A172 (cell line): ENCODE results near the gene COQ9. TPM values are rescaled to one million over a fixed set of nuclear protein-coding genes. Genes with fewer than 3 reads are reported as not detected.
"Not testable (repeated sequence)": the region's sequence is repeated elsewhere in the genome, so short reads cannot be mapped to it uniquely, and the experiment has no call there.

Experiments
- DNase-seq: peaks from one replicate; pipeline ENCODE4 v3.0.0-alpha.2; 2015; ENCODE audit warnings: low spot score
- total RNA-seq: library from RNA; depleted of rRNA; stranded (reverse); fragments of >200 nt; shearing (Covaris generic); gene quantifications from 2 replicates; pipeline ENCODE4 v1.2.3, GENCODE V29; 2014

The COQ9 gene
- total RNA-seq, 1 experiment from 2014 or later = 78.9 TPM

DNA sequence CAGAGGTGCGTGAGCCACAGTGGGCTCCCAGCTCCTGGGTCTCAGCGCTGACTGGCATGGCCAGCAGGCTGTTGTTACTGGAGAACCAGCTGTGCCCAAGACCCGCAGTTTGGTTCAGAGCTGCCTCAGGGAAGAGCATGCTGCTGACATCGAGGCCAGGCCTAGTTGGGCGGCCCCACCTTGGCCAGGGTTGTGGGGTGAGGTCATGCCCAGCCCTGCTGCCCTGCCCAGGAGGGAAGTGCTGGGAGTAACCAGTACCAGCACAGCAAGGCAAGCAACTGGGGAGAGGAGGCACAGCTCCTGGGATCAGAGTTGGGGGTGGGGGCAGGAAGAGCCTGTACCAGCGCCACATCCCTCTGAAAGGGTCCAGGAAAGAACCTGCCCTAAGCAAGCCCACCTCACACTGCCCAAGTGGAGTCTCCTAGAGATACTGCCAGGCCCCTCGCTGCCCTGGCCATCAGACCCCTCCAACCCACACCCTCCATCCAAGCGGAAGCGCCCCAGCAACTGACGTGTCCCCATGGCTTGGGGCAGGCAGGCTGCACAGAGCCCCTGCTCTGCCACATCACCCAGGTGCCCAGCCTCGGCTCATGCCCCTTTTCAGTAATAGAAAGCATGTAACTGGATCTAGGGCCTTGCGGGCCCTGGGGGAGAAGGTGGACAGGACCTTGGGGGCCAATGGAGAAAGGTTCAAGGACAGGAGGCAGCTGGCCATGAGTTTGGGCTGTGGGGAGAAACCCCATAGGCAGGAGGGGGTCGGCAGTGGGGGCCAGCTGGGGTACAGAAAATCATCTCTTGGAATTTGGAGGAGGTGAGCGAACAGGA lies 38.0 kb downstream of the COQ9 start:
- DNase-seq = no peak

DNA sequence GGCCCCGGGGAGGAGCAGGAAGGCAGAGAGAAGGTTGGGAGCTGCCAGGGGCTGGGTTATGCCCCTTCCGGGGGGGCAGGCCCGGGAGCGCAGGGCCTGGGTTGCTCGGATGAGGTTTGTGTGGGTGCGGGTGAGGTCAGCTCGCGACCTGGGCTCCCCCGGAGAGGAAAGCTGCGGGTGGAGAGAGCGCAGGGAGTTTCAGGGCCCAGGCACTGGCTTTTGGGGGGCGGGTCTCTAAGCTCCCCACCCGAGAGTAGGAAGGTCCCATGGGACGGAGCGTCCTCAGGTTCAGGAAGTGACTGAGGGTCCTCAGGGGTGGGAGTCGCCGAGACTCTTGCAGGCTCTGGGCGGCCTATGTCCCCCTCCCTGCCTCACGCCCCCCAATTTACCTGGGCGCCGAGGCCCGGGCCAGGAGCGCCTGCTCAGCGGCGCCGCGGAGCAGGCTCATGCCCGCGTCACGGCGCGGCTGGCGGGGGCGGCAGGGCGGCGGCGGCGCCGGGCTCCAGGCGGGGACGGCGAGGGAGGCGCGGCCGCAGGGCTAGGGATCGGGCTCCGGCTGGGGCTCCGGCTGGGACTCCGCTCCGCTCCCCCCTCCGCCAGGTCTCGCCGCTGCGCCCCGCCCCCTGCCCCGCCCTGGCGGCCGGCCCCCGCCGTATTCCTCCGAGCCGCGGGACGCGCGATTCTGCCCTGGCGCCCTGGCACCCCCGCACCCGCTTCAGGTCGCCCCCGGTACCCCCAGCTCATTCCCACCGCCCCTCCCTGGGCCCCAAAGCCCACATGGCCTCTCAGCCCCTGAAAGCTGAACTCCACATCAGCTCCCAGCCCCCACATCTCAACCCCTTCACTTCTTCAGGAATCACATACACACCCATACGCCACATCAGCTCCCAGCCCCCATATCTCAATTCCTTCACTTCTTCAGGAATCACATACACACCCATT lies 38.9 kb downstream of the COQ9 start, which contains the start of gene DOK4:
Gene DOK4 (minus strand): TSS at position 578 of the 942 bp plus-strand sequence. CDS start 6,986 bp downstream, outside the sequence.
- peak; percentile 41 for DNase-seq

- DNase-seq = no peak
Measured at GRCh38 chr16:57486858-57487834, 39.9 kb downstream of the COQ9 start.

DNA sequence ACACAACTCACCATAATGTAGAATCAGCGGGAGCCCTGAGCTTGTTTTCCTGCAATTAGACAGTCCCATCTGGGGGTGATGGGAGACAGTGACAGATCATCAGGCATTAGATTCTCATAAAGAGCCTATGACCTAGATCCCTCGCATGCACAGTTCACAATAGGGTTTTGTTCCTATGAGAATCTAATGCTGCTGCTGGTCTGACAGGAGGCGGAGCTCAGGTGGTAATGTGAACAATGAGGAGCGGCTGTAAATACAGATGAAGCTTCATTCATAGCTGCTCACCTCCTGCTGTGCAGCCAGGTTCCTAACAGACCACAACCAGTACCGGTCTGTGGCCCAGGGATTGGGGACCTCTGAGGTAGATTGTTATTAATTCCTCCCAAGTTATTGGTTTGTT lies 42.0 kb downstream of the COQ9 start:
- DNase-seq = no peak

DNA sequence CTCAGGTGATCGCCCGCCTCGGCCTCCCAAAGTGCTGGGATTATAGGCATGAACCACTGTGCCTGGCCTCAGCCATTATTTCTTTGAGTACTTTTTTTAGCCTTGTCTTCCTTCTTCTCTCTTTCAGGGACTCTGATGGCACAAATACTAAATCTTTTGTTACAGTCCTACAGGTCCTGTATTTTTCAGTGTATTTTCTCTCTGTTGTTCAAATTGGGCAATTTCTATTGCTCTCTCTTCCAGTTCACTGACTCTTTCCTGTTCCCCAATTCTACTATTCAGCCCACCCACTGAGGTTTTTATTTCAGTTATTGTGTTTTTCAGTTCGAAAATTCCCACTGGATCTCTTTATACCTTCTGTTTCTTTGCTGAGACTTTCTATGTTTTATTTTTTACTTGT lies 46.5 kb downstream of the COQ9 start:
- no peak for DNase-seq

GRCh38 chr16:57497121-57497520 lies 49.8 kb downstream of the COQ9 start:
- DNase-seq = no peak

GRCh38 chr16:57498031-57498430 lies 50.8 kb downstream of the COQ9 start:
- no peak for DNase-seq

DNA sequence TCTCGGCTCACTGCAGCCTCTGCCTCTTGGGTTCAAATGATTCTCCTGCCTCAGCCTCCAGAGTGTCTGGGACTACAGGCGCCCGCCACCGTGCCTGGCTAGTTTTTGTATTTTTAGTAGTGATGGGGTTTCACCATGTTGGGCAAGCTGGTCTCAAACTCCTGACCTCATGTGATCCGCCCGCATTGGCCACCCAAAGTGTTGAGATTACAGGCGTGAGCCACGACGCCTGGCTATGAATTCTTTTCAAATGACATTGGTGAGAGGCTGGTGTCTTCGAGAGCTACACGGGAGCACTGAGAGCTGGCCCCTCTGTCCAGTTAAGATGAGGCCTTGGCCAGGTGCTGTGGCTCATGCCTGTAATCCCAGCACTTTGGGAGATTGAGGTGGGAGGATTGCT lies 52.7 kb downstream of the COQ9 start:
- not testable (repeated sequence) for DNase-seq

DNA sequence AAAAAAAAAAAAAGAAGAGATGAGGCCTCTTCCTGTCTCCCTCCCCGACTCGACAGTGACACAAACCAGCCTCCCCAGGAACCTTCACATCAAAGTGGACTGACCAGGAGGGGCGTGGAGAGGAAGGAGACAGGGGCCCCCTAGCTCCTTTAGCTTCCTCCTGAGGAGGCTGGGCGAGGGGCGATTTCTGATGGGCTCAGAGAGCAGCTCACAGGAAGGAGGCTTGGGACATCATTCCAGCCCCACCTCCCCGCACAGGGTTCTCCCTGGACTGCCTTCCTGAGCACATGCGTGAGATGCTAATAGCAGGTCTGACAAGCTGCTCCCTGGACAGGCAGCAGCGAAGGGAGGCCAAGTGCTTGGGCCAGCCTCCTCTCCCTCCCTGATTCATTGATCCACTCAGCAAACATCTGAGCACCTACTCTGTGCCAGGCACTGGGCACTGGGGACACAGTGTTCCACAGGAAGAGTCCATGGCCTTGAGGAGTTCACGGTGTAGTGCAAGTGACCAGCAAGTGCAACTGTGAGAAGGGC lies 53.4 kb downstream of the COQ9 start:
- DNase-seq = no peak

DNA sequence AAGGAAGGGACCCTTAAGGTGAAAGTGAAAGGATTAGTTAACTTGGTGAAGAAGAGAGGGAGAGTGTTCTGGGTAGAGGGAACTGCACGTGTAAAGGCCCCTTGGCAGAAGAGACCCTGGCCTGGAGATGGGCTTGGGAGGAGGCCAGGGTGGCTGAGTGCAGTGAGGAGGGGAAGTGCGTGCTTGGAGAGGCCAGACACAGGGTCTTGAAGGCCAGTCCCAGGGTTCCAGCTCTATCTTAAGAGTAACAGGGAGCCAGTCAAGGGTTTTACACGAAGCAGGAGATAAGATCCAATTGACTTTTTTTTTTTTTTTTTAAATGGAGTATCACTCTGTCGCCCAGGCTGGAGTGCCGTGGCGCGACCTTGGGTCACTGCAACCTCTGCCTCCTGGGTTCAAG lies 54.2 kb downstream of the COQ9 start:
- no peak for DNase-seq

DNA sequence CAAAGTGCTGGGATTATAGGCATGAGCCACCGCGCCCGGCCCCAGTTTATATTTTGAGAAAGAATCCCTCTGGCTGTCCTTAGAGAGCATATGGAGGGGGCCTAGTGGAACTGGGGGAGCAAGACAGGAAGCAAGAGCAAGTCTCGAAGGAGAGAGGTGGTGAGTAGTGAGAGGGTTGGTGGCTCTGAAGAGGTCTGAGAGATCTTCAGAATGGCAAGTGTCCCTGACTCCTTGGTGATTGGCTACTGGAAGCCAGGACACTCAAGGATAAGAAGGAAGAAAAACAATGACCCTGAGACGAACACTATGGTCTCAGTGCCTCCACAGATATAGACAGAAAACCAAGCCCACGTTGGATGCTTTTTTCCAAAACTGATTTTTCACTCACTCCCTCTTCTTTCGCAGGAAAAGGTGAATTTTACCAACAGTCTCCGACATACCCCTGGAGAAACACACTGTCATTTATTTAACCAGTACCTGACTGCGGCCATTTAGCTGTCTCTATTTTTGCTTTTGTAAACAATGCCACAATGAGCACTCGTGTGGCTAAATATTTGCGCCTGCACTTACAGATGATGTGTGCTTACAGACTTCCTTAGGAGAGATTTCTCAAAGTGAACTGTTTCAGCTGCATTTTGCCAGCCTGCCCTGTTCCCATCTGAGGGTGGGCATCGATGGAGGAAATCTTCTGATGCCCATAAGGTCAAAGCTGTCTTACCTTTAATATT lies 54.9 kb downstream of the COQ9 start:
- DNase-seq = no peak

DNA sequence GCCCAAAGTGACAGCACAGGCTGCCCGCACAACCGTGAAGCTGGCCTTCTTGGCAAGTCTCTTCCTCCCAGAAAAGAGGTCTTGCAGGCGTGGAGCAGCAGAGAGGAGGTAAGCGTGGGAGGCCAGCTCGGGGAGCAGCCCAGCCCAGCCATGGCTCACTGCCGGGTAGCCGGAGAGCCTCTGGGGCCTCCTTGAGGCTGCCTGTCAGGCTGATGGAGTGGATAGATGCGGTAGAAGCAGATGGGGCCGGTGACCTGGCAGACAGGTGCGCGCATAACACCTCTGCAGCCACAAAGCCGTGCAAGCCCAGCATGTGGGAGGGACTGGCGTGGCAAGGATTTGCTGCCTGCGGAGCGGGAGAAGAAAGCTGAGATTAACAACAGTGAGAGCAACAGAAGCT lies 56.1 kb downstream of the COQ9 start:
- DNase-seq = no peak

- DNase-seq = no peak
Measured at GRCh38 chr16:57504001-57504400, 56.7 kb downstream of the COQ9 start.

DNA sequence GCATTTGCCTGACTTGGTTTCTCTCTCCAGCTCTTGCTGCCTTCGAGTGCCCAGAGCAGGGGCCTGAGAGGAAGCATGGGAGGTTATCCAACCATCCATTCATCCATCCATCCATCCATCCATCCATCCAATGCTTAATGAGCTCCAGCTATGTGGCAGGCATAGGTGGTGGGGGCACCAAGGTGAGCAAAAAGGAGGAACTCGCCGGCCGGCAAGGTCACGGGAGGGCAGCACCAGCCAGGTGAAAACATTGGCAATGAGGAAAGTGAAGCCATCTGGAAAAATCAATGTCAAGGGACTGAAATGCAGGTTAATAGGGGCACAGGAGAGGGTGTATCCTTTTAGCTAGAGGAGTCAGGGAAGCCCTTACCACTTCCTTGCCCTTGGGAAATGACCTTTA lies 57.2 kb downstream of the COQ9 start:
- no peak for DNase-seq

- no peak for DNase-seq
Measured at GRCh38 chr16:57505169-57505568, 57.9 kb downstream of the COQ9 start.

- no peak for DNase-seq
Measured at GRCh38 chr16:57507136-57508034, 60.1 kb downstream of the COQ9 start.

GRCh38 chr16:57508035-57508425 lies 60.8 kb downstream of the COQ9 start:
- DNase-seq = no peak

DNA sequence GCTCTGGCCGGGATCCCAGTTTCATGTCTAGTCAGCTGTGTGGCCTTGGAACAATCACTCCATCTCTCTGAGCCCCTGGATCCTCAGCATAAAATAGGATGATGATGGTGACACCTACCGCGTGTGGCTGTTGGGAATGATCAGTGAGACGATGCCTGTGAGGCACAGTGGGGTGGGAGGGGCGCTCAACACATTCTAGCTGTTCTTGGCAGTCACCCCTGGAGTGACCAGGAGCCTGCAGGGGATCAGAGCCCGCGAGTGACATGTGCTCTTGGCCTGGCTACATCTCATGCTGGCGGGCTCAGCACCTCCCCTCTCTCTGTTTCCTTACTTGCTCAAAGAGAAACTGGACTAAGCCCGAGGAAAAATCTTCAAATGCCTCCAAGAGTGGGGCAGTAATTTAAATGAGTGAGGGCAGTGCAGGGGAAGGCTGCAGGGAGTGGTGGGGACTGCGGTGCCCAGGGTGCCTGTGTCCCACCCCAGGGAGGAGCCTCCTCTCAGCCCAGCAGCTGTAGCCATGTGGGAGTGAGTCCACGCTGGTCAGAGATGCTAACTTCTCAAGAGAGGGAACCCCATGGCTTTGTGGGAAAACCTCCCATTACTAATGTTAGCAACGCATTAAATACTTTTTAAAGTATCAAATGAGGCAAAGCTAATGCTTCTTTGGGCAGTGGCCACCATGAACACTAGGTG lies 62.1 kb downstream of the COQ9 start:
- no peak for DNase-seq
